Measurements from ENCODE around the gene CSK. TPM values are rescaled to one million over a fixed set of nuclear protein-coding genes. Genes with fewer than 3 reads are reported as not detected.

The CSK gene
- polyA plus RNA-seq, 12 donors = 21.4 to 51.9 (median 31.0) TPM; not detected in 1

DNA sequence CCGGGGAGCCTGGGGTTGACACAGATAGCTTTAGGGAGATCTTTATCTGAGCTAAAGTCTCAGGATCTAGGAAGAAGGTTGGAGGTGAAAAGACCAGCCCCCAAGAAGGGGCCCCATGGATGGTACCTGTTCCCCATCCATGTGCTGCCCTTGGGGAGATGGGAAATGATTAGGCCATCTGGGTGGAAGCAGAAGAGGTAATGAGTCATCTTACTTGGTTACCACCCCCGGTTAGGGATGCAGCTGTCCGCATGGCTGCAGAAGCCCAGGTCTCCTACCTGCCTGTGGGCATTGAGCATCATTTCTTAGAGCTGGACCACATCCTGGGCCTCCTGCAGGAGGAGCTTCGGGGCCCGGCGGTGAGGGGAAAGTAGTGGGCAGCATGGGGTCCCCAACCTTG lies 41.4 kb downstream of the CSK start:
- DNase-seq = no peak

GRCh38 chr15:74824976-74825375 lies 43.1 kb downstream of the CSK start:
- DNase-seq = no peak

GRCh38 chr15:74825866-74826265 lies 44.0 kb downstream of the CSK start:
- no peak for DNase-seq

DNA sequence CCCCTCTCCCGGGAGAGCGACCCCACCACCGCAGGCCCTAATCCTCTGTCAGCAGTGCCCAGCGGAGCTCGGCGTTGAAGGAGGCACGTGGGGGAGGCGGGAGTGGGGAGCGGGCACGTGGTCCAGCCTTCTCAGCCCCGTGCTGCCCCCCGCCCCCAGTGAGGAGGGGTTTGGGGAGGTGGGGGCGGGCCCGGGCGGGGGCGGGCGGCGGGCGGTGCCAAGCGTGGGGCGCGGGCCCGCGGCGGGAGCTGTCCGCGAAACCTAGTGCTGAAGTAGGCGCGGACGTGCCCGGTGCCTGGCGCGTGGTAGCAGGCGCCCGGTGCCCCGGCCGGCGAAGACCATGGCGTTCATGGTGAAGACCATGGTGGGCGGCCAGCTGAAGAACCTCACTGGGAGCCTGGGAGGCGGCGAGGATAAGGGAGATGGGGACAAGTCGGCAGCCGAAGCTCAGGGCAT lies 44.5 kb downstream of the CSK start, which contains the start of gene CPLX3:
Gene CPLX3 (plus strand): TSS at position 264 of the 456 bp plus-strand sequence. CDS start 77 bp downstream, at position 341.
- DNase-seq = no peak

DNA sequence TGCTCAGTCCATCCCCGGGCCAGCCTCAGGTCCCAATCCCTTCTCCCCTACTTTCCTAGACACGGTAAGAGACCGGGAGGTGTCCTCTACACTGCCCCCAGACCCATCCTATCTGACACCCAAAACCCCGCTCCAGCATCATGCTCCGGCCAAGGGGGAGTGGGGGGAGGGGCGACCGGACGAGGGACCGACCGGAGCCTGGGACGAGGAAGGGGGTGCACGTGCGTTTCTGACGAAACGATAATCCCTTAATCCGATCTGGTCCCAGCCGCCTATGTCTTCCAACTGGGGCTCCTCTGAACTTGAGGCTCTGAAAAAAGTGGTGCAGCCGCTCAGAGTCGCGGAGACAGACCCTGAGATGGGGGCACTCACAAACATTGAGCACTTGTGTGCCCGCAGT lies 45.0 kb downstream of the CSK start:
- DNase-seq = no peak

DNA sequence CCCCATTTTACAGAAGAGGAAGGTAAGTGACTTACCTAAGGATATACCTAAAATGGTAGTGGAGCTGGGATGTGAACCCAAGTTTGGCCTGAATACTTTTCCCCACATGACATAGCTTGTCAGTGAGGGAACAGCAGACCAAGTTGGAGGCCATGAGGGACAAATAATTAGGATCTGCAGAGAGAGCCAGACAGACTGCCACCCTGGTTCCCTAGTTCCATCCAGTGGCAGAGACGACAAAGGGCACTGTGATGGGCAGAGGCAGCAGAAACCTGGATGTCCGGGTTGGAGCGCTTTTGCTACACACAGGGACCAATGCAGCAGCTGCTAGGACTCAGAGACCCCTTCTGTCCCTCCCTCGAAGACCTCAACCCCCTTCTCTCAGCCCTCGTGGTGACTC lies 45.7 kb downstream of the CSK start:
- DNase-seq = no peak

- DNase-seq = no peak
Measured at GRCh38 chr15:74828835-74829234, 47.0 kb downstream of the CSK start.

GRCh38 chr15:74829486-74829885 lies 47.6 kb downstream of the CSK start:
- no peak for DNase-seq

- DNase-seq = no peak
Measured at GRCh38 chr15:74829991-74830390, 48.1 kb downstream of the CSK start.

DNA sequence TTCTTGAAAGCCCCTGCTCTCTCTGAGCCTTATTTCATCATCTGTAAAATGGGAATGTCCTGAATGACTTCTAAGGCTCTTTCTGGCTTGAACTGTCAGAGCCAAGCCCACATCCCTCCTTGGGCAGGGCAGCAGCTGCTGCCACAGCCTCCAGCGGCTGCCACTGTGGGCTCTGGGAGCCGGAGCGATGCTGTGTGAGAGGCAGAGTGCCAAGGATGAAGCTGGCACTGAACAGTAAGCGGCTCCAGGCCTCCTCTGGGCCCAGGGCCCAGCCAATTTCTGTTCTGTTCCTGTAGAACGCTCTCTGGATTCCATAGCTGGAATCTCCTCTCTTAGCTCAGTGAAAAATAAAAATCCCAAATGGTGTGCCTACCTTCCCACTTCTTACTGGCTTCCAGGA lies 49.0 kb downstream of the CSK start:
- DNase-seq = peak; percentile 35

DNA sequence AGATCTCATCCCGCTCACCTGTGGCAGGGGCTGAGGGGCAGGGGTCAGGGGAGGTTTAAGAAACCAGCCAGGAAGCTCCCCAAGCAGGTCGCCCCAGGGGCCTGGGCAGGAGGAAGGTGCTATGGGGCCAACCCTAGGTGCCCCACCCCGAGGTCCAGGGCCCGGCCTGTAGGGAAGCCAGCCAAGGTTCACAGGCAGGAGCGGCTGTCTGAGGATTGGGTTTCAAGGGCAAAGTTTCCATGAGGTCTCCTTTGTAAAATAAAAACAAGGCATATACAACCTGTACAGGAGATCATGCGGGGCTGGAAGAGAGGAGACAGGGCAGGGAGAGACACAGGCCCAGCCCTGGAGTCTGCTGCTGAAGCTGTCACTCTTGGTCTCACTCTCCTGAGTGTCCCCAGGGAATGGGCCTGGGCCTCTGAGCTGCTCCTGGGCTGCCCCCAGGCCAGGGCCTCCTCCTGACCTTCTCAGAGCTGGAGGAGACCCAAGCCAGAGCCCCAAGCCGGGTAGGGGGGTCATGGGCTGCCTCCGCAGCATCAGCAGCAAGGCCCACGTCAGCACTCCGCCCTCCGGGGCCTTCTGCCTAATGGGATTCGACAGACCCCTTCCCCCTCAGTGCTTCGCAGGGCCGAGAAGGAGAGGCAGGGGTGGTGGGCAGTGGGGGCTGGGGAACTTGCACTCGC lies 50.1 kb downstream of the CSK start:
- no peak for DNase-seq

- no peak for DNase-seq
Measured at GRCh38 chr15:74832826-74833225, 50.9 kb downstream of the CSK start.

GRCh38 chr15:74833376-74834107 lies 51.7 kb downstream of the CSK start:
- DNase-seq = no peak

GRCh38 chr15:74835312-74835823 lies 53.5 kb downstream of the CSK start:
- no peak for DNase-seq

- DNase-seq = no peak
Measured at GRCh38 chr15:74836846-74837245, 55.0 kb downstream of the CSK start.

DNA sequence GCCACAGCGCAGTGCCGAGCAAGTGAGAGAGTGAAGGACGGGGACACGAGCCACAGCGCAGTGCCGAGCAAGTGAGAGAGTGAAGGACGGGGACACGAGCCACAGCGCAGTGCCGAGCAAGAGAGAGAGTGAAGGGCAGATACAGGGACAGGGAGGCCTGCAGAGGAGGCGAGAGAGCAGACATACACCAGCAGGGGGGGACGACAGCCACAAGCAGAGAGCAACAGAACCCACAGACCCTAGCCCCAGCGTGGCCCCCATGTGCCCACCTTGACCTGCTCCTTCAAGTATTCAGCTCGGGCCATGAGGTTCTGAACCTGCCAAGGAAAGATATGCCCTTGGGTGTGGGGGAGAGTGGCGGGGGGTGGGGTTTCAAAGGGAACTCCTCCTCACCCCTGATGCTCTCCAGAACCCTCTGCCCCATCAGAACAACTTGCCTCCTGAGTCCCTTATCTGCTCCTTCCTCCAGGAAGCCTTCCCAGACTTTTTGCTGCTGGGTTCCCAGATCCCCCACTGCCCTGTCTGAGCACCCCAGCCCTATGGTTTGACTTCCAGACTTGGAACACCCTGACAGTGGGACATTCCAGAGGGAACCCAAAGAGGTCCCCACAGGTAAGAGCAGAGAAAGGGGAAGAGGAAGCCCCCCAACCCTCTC lies 55.7 kb downstream of the CSK start:
- DNase-seq = no peak

GRCh38 chr15:74838137-74838516 lies 56.2 kb downstream of the CSK start:
- DNase-seq = no peak

DNA sequence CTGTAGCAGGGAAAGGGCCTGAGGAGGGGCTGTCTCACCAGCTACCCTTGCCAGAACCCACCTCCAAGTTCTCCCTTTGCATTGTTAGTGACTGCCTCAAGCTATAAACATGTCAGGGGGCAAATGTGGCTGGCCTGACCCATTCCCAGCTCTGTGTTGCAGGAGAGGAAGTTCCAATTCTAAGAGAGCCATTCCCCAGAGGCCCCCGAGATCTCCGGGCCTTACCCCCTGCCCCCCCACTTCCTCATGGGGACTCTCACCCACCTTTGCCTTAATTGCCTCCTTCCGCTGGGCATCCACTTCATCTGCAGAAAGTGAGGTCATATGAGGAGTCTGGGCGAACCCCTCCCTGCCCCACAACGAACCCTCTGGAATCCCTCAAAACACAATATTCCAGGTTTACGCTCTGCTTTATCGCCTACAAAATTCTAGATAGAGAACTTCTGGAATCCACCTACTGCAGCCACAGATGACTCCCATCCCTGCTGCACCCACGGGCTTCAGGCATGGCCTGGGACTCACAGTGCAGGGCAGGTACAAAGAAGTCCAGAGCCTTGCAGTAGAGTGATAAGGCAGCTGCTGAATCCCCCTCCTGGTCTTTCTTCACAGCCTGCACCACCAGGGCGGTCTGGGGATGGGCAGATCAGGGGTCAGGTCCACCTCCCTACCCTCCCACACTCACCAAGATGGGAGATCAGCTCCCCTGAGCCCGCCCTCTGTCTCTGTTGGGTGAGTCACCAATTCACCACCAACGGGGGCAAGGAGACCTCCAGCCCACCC lies 57.1 kb downstream of the CSK start:
- no peak for DNase-seq

DNA sequence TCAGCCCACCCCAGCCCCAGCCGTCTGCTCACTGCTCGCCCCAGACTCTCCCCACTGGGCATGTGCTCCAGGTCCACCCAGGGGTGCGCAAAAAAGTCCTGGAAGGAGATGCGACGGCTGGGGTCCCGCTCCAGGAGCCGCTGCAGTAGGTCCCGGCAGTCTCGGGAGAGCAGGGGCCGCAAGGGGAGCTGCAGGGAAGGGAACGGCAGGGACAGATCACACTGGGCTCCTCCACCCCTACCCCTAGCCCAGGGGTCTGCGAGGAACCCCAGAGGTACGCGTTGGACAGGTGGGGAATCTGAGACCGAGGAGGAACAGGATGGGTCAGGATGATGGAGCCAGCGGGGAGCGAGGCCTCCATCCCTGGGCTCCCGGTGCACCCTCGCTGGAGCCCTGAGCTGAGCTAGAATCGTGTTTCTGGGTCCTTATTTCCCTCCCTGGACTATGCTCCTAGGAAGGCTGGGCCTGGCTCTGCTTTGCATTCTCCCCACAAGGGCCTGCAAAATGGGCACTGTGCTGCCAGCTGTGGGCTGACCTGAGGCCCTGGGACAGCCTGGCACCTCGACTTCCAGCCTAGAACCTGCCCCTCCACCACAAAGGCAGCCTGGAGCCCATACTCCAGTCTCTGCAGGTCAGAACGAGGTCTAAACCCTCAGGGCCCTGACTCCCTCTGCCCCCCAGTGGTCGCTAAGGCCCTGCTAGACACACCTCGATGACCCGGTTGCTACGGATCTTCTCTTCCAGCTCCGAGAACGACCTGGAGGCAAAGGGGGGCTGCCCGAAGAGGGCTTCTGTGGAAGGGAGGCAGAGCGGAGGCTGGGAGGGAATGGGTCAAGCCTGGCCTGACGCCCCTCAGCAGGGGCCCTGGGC lies 57.9 kb downstream of the CSK start:
- no peak for DNase-seq

DNA sequence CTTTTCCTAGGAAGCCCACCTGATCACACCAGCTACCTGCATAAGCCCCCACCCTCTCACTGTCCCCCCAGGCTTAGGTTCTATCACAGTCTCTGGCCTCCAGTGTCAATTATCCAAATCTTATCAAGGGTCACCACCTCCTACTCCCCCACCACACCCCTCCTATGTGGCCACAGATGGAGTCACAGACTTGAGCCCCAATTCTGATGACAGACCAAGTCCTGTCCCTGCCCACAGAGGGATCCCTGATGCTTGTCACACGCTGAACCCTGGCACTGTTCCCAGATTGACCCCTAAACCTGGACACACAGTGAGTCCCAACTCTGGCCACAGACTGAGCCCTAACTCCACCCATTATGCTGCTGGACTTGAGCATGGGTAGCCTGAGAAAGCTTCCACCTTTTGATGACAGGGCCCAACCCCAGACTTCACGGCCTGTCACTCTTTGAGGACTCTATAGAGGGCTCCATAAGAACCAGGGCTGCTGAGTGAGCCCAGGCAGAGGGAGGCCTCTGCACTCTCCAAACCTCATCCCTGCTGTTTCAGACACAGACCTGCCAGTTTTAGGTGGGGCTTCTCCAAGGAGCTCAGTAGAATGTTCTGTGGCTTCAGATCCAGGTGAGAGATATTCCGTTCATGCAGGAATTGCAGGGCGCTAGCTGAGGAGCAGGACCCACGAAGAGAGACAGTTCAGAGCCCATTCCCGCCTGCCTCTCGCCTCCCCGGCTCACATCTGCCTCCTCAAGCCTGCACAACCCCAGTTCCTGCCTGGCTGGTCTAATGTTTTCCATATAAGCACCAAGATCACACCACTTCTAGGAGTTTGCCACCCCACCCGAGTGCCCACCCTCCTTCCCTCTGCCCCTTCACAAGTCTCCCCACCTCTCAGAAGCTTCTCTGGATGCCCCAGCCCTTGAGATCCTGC lies 59.2 kb downstream of the CSK start:
- DNase-seq = no peak
